ENCODE results near the gene TSEN34.
"Not testable (repeated sequence)": the region's sequence is repeated elsewhere in the genome, so short reads cannot be mapped to it uniquely, and the experiment has no call there.

TSEN34 gene

DNA sequence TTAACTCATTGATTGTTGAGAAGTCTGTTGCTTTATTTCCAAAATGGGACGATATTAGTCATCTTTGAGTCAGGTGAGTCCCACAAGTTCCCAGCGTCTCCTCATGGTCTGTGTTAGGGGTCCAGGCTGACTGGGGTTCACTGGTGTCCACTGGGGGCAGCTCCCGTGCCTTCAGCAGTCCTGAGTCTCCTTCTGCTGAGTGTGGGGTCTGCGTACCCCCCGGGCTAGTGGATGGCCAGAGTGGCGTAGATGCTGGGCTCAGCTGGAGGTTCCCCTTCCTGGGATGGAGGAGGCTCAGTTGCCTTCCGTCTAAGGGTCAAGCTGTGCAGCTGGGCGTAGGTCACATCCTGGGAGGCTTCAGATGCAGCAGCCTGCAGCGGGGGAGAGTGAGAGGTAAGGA is 25.8 kb downstream of the TSEN34 start:
- ChIA-PET CTCF (no interaction called here), POLR2A (ENCODE audit: low non-redundant PET) (no interaction called here)
- TF ChIP-seq, protein P1, sequence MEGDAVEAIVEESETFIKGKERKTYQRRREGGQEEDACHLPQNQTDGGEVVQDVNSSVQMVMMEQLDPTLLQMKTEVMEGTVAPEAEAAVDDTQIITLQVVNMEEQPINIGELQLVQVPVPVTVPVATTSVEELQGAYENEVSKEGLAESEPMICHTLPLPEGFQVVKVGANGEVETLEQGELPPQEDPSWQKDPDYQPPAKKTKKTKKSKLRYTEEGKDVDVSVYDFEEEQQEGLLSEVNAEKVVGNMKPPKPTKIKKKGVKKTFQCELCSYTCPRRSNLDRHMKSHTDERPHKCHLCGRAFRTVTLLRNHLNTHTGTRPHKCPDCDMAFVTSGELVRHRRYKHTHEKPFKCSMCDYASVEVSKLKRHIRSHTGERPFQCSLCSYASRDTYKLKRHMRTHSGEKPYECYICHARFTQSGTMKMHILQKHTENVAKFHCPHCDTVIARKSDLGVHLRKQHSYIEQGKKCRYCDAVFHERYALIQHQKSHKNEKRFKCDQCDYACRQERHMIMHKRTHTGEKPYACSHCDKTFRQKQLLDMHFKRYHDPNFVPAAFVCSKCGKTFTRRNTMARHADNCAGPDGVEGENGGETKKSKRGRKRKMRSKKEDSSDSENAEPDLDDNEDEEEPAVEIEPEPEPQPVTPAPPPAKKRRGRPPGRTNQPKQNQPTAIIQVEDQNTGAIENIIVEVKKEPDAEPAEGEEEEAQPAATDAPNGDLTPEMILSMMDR (conservative IDR thresholded peaks at IDR 0.05; ENCODE audit: low read depth) = no peak
- no peak overlapping the region for H3K27ac ChIP-seq
- no peak for DNase-seq (ENCODE audit: low spot score)

DNA sequence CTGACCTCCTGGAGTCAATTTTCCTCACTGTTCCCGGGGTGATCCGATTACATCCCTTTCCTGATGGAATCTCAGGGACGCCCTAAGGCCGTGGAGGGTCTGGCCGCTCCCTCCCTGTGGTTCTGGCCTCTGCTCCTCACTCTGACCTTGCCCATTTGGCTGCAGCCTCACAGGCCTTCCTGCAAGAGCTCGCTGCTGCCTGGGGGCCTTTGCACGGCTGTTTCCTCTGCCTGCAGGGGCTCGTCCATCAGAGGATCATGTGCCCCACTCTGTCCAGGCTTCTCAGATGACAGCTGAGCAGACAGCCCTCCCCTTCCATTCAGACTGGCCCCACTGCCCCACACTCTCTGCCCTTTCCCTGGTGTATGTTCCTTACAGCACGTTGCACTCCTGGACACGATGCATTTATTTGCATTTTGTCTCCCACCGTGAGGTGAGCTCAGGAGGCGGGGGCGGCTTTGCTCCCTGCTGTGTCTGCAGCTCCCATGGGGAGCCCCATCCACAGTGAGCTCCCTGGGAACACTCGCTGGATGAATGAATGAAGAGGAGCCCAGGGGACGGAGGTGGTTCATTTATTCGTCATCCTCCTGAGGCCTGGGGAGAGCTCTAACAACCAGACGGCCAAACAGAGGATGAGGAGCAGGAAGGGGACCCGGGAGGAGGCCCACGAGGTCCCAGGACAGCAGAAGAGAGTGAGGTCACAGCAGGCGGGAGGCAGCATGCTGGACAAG is 26.6 kb downstream of the TSEN34 start:
- POLR2A ChIA-PET (ENCODE audit: low non-redundant PET) = not testable (repeated sequence)

DNA sequence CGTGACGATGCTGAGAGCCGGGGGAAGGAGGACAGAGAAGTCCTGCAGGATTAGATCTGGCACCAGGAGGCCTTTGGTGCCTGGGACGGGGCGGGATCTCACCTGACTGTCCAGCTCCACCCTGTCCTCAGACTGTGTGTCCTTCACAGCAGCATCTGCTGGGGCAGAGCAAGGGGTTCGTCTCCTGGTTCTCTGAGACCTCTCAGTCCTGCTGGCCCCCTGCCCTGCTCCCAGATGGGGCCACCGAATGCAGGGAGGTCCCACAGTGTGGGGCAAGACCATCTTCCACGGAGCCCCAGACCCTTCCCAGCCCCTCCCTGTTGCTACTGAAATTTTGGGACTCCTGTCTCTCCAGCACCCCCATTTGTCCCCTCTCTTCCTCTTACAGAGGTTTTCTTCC is 27.2 kb downstream of the TSEN34 start:
- TF ChIP-seq, protein P1 (conservative IDR thresholded peaks at IDR 0.05; ENCODE audit: low read depth) = no peak
- no peak overlapping the region for H3K27ac ChIP-seq
- POLR2A ChIA-PET (ENCODE audit: low non-redundant PET) = no interaction called here
- DNase-seq (ENCODE audit: low spot score) = no peak
- CTCF ChIA-PET = no interaction called here

More for the DNA sequence above, 26.6 kb downstream of the TSEN34 start:
- DNase-seq (ENCODE audit: low spot score); H3K27ac ChIP-seq; CTCF ChIA-PET: not testable (repeated sequence)

DNA sequence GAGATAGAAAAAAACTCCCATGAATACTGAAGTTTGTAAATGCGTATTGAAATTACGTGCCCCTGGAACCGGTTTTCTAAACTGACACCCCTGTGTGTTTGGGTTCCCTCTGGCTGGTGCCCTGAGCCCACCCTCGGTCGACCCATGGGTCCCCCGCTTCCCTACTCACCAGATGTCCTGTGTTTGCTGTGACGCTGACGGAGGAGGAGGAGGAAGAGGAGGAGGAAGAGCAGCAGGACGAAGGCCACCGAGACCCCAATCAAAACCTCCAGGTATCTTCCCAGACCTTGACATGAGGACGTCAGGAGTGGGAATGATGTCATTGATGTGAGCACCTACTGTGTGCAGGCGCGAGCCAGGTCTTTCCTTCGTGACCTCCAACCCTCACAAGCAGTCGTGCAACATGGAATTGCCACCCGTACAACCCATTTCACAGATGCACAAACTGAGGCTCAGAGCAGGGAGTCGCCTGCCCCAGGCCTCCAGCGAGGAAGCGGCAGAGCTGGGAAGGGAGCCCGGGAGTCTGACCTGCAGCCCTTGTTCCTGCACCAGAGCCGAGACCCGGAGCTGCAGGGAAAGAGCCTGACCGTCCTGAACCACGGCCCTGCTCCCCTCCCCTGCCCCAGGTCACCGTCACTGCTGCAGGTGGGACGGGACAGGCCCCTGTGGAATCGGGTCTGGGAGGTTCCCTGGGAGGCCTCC is 28.0 kb downstream of the TSEN34 start:
- TF ChIP-seq, protein P1 (conservative IDR thresholded peaks at IDR 0.05; ENCODE audit: low read depth) = no peak
- DNase-seq (ENCODE audit: low spot score) = no peak
- no peak overlapping the region for H3K27ac ChIP-seq
- CTCF ChIA-PET = no interaction called here
- POLR2A ChIA-PET (ENCODE audit: low non-redundant PET) = no interaction called here

DNA sequence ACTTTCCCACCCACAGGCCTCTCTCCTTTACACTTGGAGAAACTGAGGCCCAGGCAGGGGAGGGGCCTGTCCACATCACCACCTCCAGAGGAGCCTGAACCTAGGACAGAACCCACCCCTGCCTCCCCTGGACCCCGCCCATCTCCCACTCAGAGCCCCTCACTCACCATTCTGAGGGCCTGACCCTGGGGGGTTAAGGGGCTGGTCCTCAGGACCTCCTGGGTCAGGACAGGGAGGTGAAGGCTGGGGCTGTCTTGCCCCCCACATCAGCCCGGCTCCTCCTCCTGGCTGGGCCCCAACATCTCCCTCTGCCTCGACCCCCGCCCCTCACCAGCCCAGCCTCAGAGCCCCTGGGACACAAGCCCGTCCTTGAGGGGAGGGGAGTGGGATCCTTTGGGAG is 28.6 kb downstream of the TSEN34 start:
- DNase-seq (ENCODE audit: low spot score); CTCF ChIA-PET; H3K27ac ChIP-seq; POLR2A ChIA-PET (ENCODE audit: low non-redundant PET): not testable (repeated sequence)

DNA sequence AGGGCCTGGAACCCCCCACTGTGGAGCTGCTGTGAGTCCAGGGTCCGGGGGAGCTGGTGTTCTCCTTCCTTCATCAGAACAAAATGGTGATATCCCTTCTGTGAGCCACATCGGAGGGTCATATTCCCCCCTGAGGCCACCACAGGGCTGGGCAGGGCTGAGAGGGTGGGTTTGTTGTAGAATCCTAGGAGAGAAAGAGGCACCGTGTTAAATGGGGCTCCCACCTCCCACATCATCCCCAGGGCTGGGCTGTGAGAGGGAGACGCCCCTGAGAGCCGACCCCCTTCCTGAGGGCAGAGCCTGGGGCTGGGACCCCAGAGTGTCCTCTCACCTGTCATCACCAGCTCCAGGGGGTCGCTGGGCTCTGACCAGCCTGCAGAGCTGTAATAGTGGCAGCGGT is 30.8 kb downstream of the TSEN34 start:
- POLR2A ChIA-PET (ENCODE audit: low non-redundant PET); H3K27ac ChIP-seq; DNase-seq (ENCODE audit: low spot score); CTCF ChIA-PET: not testable (repeated sequence)

DNA sequence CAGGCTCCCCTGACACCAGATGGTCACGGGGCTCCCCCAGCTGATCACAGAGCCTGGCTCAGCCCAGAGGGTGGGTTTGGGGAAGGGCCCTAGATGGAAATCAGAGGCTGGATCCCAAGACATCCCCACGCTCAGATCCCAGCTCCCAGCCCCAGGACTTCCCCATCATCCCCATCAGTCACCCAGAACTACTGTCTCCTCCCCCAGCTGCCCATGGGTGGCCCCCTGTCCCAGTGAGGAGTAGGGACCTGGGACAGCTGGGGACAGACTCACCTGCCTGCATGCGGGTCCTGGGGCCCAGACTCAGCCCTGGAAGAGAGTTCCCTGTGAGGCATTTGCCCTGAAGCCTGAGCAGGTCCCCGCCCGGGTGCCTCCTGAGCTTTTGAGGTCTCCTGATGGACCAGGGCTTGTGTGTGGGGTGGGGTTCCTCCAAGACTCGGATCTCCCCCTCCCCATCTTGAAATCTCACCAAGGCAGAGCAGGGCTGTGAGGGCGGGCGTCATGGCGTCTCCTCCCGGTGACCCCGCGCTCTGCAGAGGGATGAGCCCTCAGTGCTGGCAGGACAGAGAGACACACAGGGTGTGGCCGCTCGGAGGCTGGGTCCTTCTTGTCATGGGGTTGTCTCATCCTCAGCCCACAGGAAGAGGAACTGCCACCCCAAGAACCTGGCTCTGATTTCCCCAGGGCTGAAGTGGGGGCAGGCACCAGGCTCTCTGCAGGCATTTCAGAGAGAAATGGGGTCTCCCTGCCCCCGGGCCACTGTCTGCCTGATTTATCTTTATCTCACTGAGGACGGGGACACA is 31.6 kb downstream of the TSEN34 start, which contains the start of gene LILRB3:
TSS of gene LILRB3 (minus strand) at position 534 of the 803 bp plus-strand sequence. CDS start at position 503, 31 bp downstream.
- H3K27ac ChIP-seq; DNase-seq (ENCODE audit: low spot score); CTCF ChIA-PET; POLR2A ChIA-PET (ENCODE audit: low non-redundant PET): not testable (repeated sequence)

DNA sequence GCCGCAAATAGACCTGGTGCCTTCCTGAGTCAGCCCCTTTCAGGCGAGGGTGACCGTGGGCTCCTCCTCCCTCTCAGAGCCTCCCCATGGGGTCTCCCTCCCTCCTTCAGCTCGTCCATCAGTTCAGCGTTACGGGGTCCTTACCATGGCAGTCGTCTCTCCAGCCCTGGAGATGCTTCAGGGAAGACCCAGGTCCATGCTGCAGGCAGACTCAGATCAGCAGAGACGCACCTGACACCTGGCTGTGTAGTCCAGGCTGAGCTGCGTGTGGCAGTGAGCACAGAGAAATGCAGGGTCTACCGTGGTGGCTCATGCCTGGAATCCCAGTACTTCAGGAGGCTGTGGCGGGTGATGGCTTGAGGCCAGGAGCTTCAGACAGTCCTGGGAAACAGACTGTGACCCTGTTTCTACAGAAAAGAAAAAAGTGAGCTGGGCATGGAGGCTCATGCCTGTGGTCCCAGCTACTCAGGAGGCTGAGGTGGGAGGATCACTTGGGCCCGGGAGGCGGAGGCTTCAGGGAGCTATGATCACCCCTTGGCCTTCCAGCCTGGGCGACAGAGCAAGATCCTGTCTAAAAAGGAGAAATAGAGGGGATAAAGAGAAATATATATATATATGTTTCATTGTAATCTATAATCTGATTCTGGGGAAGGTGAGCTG is 32.3 kb downstream of the TSEN34 start:
- DNase-seq (ENCODE audit: low spot score); H3K27ac ChIP-seq; POLR2A ChIA-PET (ENCODE audit: low non-redundant PET): not testable (repeated sequence)
- CTCF ChIA-PET = interaction anchor here (0.6 kb wide), 1 partner anchor 11 kb away, joined by 3 read pairs; no protein-coding TSS in a partner anchor

DNA sequence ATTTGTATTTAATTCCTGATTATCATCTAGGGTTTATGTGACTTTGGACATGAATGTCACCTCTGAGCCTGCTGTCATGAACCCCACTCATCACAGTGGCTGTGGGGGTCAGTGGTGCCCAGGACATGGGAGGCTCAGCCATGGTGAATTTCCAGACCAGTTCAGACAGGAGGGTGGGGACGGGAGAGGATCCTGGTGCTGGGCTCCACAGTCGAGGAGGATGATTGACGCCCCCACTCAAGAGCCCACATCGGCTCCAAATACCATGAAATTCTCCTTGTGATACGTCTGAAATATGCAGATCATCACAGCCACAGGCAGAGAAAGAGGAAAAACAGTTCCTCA is 32.8 kb downstream of the TSEN34 start:
- POLR2A ChIA-PET (ENCODE audit: low non-redundant PET); DNase-seq (ENCODE audit: low spot score); H3K27ac ChIP-seq: not testable (repeated sequence)
- CTCF ChIA-PET = interaction anchor here (0.6 kb wide), 1 partner anchor 12 kb away, joined by 3 read pairs; no protein-coding TSS in a partner anchor

DNA sequence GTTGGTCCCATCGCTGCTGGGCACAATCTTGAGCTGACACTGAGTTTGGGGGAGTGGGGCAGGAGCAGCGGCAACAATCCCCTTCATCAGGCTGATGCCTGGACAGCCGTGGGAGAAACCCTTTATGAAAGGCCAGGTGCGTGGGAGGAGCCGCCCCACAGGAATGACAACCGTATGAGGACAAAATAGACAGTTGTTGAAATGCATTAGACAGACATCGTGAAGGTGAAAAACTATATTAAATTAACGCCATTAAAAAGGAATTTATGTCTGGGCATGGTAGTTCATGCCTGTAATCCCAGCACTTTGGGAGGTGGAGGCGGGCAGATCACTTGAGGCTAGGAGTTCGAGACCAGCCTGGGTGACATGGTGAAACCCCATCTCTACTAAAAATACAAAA is 33.5 kb downstream of the TSEN34 start:
- H3K27ac ChIP-seq; DNase-seq (ENCODE audit: low spot score); POLR2A ChIA-PET (ENCODE audit: low non-redundant PET): not testable (repeated sequence)
- CTCF ChIA-PET = interaction anchor here (0.7 kb wide), 1 partner anchor 431 kb away, joined by 3 read pairs; no protein-coding TSS in a partner anchor

Data from RWPE1 (cell line).